ENCODE measurements around the gene PLEKHM1.

DNA sequence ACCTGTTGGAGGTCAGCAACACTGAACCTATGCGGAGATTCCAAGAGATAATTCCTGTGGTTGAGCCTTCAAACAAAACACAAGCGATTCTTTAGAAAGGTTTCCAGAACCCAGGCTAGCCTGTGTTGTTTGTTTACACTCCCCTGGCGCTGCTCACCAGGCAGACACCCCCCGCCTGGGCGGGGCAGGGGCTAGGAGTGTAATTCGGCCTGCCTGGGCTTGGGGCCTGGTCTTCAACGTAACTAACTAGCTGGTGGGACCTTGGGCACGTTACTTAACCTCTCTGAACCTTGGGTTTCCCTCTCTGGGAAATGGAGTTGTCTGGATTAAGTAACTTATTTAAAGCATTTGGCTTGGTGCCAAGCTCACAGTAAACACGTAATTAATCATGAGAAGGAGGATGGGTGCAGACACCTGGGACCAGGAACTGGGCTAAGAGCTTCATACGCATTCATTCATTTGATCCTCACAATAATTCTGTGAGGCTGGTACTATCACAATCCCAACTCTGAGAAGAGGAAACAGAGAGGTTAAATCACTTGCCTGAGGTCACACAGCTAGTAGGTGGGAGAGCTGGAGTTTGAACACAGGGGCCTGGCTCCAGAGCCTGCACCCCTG, 50.3 kb downstream of the PLEKHM1 start:
- TF ChIP-seq, protein P1, sequence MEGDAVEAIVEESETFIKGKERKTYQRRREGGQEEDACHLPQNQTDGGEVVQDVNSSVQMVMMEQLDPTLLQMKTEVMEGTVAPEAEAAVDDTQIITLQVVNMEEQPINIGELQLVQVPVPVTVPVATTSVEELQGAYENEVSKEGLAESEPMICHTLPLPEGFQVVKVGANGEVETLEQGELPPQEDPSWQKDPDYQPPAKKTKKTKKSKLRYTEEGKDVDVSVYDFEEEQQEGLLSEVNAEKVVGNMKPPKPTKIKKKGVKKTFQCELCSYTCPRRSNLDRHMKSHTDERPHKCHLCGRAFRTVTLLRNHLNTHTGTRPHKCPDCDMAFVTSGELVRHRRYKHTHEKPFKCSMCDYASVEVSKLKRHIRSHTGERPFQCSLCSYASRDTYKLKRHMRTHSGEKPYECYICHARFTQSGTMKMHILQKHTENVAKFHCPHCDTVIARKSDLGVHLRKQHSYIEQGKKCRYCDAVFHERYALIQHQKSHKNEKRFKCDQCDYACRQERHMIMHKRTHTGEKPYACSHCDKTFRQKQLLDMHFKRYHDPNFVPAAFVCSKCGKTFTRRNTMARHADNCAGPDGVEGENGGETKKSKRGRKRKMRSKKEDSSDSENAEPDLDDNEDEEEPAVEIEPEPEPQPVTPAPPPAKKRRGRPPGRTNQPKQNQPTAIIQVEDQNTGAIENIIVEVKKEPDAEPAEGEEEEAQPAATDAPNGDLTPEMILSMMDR (IDR thresholded peaks at IDR 0.05): no peak
- no peak for TF ChIP-seq POLR2A (IDR thresholded peaks at IDR 0.05)

Data from heart left ventricle (tissue), 13 donors.